ENCODE measurements around the gene RNF14. TPM values are rescaled to one million over a fixed set of nuclear protein-coding genes. Genes with fewer than 3 reads are reported as not detected.
"Not testable (repeated sequence)": the region's sequence is repeated elsewhere in the genome, so short reads cannot be mapped to it uniquely, and the experiment has no call there.

The RNF14 gene, protein sequence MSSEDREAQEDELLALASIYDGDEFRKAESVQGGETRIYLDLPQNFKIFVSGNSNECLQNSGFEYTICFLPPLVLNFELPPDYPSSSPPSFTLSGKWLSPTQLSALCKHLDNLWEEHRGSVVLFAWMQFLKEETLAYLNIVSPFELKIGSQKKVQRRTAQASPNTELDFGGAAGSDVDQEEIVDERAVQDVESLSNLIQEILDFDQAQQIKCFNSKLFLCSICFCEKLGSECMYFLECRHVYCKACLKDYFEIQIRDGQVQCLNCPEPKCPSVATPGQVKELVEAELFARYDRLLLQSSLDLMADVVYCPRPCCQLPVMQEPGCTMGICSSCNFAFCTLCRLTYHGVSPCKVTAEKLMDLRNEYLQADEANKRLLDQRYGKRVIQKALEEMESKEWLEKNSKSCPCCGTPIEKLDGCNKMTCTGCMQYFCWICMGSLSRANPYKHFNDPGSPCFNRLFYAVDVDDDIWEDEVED
- 213 and 228 TPM in 2 replicates for total RNA-seq (2014; rRNA removed; shearing (Covaris generic))
- polyA plus RNA-seq (2015; cell fraction: cytosol; rRNA removed), result 77.5 and 92.9 TPM in 2 replicates
- polyA plus RNA-seq (2015; cell fraction: nucleus; rRNA removed), result 47.1 and 54.6 TPM in 2 replicates

DNA sequence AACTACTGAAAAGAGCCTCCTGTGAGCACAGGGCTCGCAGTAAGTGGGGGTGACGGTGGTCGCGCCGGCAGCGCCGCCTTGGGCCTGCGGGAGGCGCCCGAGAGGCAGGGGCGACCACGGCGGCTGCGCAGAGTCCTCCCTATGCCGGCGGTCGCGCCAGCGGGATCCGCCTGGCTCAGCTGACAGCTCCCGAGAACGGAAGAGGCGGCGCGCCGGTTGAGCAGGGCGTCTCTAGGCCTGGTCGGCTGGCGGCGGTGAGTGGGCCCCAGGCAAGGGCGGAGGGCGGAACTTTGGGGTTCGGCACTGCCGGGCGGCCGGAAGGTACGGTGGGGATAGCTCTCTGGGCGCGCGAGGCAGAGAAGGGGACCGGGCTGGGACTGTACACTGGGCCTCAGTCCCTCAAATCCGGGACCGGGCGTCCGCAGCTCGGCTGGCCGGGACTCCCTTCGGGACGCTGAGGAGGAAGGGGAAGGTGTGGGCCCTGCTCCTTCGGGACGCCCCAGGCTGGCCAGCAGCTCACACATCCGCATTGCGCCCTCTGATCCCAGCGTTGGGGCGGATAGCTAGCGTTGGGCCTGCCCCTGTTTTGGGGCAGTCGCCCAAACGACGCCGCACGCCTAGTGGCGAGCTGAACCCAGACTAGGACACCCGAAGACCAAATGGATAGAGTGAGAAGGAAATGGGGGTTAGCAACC is at the start of gene RNF14:
Gene RNF14 (plus strand): TSS at position 192 of the 695 bp plus-strand sequence. CDS start 4,484 bp downstream, outside the sequence.
- in situ Hi-C loops (cut with HindIII; ENCODE audit: low pct_unique_long_range_greater_than_20kb, low sequenced_read_pairs), result no loop called here
- DNase-seq (ENCODE audit: low read depth, low spot score), result peak; percentile 93

- DNase-seq (ENCODE audit: low read depth, low spot score), result no peak
- in situ Hi-C loops (cut with HindIII; ENCODE audit: low pct_unique_long_range_greater_than_20kb, low sequenced_read_pairs), result no loop called here
Observed at GRCh38 chr5:141919218-141920119, 49.4 kb upstream of the RNF14 start.

GRCh38 chr5:141920771-141921170 is 48.1 kb upstream of the RNF14 start:
- in situ Hi-C loops (cut with HindIII; ENCODE audit: low pct_unique_long_range_greater_than_20kb, low sequenced_read_pairs), result no loop called here
- DNase-seq (ENCODE audit: low read depth, low spot score), result no peak

GRCh38 chr5:141922827-141923447 is 46.0 kb upstream of the RNF14 start:
- in situ Hi-C loops (cut with HindIII; ENCODE audit: low pct_unique_long_range_greater_than_20kb, low sequenced_read_pairs); DNase-seq (ENCODE audit: low read depth, low spot score): not testable (repeated sequence)

DNA sequence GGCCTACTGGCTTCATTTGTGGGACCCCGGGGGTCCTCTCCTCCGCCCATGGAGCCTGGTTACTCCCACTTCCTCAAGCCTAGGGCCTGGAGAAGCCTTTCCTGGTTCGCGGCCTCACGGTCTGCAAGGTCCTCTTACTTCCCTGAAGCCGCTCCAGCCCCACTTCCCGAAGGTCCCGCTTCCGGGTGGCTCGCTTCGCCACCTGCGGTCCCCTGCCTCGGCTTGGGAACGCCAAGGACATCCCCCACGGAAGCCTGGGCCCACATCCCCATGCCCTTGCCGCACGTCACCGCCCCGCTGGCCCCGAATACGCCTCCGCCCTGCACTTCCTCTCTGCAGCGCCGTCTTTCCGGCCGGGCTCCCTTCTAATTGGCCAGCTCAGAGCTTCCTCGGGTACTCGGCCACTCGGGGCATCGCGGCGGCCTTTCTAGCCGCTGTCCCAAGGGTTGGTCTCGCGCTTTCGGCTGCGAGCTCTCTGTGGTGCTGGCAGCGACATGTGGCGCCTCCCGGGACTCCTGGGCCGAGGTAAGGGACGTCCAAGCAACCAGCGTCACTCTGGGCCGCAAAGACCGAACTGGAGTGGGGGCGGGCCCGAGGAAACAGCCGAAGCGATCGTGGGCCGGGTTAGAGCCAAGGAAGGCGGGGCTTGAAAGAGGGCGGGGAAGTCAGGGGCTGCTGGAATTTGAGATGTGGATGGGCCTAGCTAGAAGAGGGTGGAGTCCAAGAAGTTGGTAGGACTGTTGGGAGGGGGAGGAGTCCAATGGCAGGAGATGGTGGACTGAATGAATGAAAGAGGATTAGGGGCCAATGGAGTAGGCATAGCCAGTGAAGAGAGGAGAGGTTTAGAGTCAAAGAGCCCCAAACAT is 45.2 kb upstream of the RNF14 start, which contains the start of gene DELE1:
Gene DELE1 (plus strand): TSS at position 424 of the 866 bp plus-strand sequence. CDS start 71 bp downstream, at position 495.
- DNase-seq (ENCODE audit: low read depth, low spot score), result peak; percentile 98
- in situ Hi-C loops (cut with HindIII; ENCODE audit: low pct_unique_long_range_greater_than_20kb, low sequenced_read_pairs), result no loop called here

GRCh38 chr5:141926434-141926833 is 42.5 kb upstream of the RNF14 start:
- no peak for DNase-seq (ENCODE audit: low read depth, low spot score)
- in situ Hi-C loops (cut with HindIII; ENCODE audit: low pct_unique_long_range_greater_than_20kb, low sequenced_read_pairs), result no loop called here

GRCh38 chr5:141928051-141928450 is 40.9 kb upstream of the RNF14 start:
- in situ Hi-C loops (cut with HindIII; ENCODE audit: low pct_unique_long_range_greater_than_20kb, low sequenced_read_pairs), result no loop called here
- DNase-seq (ENCODE audit: low read depth, low spot score), result no peak

DNA sequence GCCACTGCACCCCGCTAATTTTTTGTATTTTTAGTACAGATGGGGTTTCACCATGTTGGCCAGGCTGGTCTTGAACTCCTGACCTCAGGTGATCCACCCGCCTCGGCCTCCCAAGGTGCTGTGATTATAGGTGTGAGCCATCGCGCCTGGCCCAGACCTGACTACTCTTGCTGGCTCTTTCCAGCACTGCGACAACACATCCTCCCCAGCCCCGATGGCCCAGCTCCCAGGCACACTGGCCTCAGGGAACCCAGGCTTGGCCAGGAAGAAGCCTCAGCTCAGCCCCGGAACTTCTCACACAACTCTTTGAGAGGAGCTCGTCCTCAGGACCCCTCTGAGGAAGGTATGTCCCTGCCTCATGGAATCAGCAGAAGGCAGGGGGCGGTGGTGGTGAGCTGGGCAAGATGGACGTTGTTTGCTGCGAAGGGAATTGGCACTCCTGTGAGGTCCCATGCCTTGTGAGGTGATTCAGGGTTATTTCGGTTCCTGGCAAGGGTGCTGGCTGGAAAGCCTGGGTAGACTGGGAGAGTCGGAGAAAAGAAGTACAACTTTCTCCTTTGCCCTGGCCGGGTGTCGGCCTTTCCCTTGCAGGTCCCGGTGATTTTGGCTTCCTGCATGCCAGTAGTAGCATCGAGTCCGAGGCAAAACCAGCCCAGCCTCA is 39.4 kb upstream of the RNF14 start:
- in situ Hi-C loops (cut with HindIII; ENCODE audit: low pct_unique_long_range_greater_than_20kb, low sequenced_read_pairs), result no loop called here
- DNase-seq (ENCODE audit: low read depth, low spot score), result no peak

- DNase-seq (ENCODE audit: low read depth, low spot score), result no peak
- in situ Hi-C loops (cut with HindIII; ENCODE audit: low pct_unique_long_range_greater_than_20kb, low sequenced_read_pairs), result no loop called here
Observed at GRCh38 chr5:141931694-141932093, 37.2 kb upstream of the RNF14 start.

GRCh38 chr5:141933151-141933550 is 35.8 kb upstream of the RNF14 start:
- in situ Hi-C loops (cut with HindIII; ENCODE audit: low pct_unique_long_range_greater_than_20kb, low sequenced_read_pairs), result no loop called here
- peak; percentile 58 for DNase-seq (ENCODE audit: low read depth, low spot score)

GRCh38 chr5:141934099-141934844 is 34.6 kb upstream of the RNF14 start:
- in situ Hi-C loops (cut with HindIII; ENCODE audit: low pct_unique_long_range_greater_than_20kb, low sequenced_read_pairs), result no loop called here
- DNase-seq (ENCODE audit: low read depth, low spot score), result no peak

DNA sequence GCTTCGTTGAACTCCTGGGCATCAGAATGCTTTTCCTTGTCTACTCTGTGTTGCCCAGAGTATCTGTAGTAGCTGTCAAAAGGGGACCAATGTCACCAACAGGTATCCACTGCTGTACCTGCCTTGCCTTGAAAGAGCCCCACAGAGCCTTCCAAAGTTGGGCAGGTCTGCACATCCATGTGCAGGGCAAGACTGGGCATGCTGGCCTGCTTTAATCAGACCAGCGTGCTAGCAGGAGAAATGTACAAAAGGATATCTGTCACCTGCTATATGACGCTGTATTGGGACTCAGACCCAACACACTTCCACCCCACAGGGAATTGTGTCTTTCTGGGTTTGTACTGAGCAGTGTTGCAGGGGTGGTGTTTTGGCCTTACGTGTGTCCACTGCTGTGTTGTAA is 33.4 kb upstream of the RNF14 start:
- DNase-seq (ENCODE audit: low read depth, low spot score), result no peak
- in situ Hi-C loops (cut with HindIII; ENCODE audit: low pct_unique_long_range_greater_than_20kb, low sequenced_read_pairs), result no loop called here

DNA sequence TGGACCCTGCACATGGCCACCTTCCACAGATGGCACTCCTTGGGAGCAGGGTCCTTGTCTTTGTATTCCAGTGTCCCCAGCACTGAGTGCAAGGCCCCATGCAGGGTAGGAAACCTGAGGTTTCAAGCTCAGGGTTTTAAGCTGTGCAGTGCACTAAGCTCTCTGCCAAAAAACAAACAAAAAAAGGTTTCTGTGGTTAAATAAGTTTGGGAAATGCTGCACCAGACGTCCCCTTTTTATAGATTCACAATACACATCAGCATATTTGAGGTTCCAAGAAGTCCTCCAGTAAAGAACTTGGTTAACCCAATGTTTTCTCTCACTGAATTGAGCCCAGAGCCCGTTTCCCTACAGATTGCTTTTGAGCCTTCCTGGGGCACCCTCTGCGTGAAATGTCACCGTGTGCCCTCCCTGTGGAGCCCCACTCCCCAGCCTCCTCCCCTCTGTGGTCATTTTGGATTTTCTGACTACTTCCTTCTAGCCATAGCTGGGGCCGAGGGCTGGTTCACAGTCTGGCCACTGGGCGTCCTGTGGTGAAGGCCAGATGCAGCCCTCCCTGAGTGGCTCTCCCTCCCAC is 28.1 kb upstream of the RNF14 start:
- DNase-seq (ENCODE audit: low read depth, low spot score), result peak; percentile 21
- in situ Hi-C loops (cut with HindIII; ENCODE audit: low pct_unique_long_range_greater_than_20kb, low sequenced_read_pairs), result no loop called here

- in situ Hi-C loops (cut with HindIII; ENCODE audit: low pct_unique_long_range_greater_than_20kb, low sequenced_read_pairs), result no loop called here
- DNase-seq (ENCODE audit: low read depth, low spot score), result no peak
Observed at GRCh38 chr5:141941307-141941706, 27.6 kb upstream of the RNF14 start.

GRCh38 chr5:141941779-141942178 is 27.1 kb upstream of the RNF14 start:
- DNase-seq (ENCODE audit: low read depth, low spot score), result no peak
- in situ Hi-C loops (cut with HindIII; ENCODE audit: low pct_unique_long_range_greater_than_20kb, low sequenced_read_pairs), result no loop called here

Data from SK-MEL-5 (cell line).